ENCODE data around the gene IL17RE.
"Not testable (repeated sequence)": the region's sequence is repeated elsewhere in the genome, so short reads cannot be mapped to it uniquely, and the experiment has no call there.

IL17RE gene, protein sequence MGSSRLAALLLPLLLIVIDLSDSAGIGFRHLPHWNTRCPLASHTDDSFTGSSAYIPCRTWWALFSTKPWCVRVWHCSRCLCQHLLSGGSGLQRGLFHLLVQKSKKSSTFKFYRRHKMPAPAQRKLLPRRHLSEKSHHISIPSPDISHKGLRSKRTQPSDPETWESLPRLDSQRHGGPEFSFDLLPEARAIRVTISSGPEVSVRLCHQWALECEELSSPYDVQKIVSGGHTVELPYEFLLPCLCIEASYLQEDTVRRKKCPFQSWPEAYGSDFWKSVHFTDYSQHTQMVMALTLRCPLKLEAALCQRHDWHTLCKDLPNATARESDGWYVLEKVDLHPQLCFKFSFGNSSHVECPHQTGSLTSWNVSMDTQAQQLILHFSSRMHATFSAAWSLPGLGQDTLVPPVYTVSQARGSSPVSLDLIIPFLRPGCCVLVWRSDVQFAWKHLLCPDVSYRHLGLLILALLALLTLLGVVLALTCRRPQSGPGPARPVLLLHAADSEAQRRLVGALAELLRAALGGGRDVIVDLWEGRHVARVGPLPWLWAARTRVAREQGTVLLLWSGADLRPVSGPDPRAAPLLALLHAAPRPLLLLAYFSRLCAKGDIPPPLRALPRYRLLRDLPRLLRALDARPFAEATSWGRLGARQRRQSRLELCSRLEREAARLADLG

DNA sequence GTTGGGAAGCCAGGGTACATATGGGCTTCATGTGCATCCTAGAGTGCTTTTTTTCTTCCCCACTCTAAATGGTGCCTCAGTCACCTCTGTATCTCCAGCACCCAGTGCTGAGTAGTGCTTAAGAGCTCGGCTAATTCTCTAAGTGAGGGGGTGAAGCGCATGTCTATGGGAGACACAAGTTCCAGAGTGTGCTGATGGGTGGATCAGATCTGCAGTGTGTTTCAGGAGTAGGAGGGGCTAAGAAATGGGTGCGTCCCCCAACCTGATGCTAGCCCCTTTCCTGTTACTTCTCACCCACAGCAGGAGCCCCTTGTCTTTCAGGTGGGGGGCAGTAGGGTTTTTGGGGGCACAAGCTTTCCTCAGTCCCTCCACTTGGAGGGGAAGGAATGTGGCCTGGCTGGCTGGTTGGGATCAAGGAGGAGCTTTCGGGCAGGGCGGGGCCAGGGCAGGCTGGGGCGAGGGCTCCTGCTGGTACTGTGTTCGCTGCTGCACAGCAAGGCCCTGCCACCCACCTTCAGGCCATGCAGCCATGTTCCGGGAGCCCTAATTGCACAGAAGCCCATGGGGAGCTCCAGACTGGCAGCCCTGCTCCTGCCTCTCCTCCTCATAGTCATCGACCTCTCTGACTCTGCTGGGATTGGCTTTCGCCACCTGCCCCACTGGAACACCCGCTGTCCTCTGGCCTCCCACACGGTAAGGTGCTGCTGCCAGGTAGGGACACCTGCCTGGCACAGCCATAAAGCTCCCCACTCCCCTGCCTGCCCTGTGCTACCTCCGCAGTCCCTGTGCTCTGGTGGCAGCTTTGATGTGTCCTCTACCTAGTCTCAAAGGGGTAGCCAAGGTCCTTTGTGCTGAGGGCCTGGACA is at the start of gene IL17RE:
TSS of gene IL17RE (plus strand) at position 477 of the 866 bp plus-strand sequence. CDS start at position 562, 85 bp downstream.
- DNase-seq, result no peak

DNA sequence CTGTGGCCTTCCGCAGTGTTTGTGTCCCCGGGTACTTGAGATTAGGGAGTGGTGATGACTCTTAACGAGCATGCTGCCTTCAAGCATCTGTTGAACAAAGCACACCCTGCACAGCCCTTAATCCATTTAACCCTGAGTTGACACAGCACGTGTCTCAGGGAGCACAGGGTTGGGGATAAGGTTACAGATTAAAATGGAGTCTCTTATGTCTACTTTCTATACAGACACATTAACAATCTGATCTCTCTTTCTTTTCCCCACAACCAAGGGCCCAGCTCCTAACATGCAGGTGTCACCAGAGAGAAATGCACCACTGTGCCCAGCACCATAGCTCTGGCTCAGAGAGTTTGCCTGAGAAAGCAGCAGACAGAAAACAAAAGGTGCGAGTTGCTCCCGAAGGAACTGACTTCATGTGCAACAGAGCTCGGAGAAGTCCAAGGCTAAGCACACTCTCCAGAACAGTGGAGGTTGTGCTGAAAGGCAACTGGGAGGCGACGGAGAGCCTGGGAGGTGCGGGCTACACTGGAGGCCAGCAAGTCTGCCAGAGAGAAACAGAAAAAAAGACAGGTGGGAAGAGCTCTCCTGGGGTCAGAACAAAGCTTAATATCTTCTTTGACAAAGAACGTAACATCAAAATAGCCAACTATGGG is 48.2 kb upstream of the IL17RE start:
- not testable (repeated sequence) for DNase-seq

GRCh38 chr3:9855594-9855993 is 47.1 kb upstream of the IL17RE start:
- DNase-seq, result no peak

- no peak for DNase-seq
Measured at GRCh38 chr3:9859530-9860025, 43.1 kb upstream of the IL17RE start.

GRCh38 chr3:9861201-9861600 is 41.4 kb upstream of the IL17RE start:
- no peak for DNase-seq

DNA sequence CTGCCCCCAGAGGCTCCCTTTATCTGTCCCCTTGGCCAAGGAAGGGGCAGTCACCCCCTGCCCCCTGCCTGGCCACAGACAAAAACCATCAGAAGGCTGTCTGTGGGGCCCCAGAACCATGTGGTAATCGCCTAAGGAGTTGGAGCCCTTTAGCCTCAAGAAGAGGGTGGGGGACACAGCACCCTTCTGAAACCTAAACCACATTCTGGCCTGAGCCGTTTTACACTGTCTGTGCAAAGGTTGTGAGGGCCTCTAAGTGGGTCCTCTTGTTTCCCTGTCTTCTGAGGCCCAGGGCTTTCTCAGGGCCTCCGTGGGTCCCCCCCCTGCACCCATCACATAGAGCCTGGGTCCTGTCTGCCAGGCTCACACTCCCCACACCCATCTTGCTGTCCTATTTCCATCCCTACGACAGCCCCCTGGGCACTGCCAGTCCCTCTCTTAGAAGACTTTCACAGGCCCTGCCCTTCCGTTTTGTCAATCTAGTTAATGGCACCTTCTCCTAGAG is 41.0 kb upstream of the IL17RE start:
- DNase-seq, result no peak

GRCh38 chr3:9862391-9863057 is 40.1 kb upstream of the IL17RE start:
- DNase-seq, result no peak

- no peak for DNase-seq
Measured at GRCh38 chr3:9863058-9863772, 39.4 kb upstream of the IL17RE start.

DNA sequence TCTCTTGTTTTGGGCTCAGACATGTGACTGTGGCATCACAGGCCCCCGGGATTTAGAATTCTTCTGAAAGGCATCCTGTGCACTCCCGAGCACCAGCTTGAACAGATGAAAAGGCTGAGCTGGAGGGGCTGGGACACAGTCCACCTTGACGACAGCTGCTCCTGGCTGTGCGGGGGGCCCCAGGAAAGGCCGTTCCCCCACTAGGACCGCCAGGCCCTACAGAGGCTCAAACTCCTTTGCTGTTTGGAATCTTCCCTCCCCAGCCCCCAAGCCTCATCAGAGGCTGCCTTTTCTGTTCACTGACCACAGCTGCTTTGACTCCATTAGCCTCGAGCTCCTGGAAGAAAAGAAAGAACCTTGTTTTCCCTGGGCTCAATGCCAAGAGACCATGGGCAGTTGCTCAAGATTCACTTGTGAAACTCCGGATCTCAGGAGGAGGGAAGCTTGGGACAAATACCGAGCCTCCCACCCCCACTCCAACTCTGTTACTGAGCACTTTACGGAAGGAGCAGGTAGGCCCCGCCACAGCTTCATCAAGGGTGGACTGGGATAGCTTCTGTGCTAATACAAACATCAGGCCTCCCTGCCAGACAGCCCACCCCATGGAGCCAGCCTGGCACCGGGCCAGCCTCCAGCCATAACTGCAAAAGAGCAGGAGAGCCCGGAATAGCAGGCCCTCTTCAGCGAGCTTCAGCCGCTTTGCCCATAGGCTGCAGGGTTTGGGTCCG is 38.3 kb upstream of the IL17RE start:
- DNase-seq, result no peak

DNA sequence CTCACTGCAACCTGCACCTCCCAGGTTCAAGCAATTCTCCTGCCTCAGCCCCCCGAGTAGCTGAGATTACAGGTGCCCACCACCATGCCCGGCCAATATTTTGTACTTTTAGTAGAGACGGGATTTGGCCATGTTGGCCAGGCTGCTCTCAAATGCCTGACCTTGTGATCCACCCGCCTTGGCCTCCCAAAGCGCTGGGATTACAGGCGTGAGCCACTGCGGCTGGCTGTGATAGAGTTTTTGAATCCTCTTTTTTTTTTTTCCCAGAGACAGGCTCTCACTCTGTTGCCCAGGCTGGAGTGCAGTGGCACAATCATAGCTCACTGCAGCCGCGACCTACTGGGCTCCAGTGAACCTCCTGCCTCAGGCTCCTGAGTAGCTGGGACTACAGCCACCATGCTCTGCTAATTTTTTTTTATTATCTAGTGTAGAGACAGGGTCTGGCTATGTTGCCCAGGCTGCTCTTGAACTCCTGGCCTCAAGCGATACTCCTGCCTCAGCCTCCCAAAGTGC is 37.5 kb upstream of the IL17RE start:
- DNase-seq, result not testable (repeated sequence)

DNA sequence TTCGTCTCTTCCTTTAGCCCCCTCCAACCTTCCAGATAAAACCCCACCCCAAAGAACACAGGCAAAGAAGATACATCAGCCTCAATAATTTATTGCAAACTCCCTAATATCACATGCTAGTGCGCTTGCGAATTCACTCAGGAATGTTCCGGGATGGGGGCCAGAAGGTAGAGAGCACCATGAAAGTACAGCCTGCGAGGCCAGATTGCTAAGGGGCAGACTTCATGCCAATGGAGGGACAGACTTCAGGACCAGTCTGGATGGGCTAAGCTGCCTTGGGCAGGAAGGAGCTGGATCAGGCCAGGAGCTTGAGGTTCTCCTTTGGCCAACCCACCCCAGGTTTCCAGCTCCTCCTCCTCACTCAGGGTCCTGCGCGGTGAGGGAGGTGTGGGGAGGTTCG is 36.0 kb upstream of the IL17RE start:
- no peak for DNase-seq

GRCh38 chr3:9867106-9867505 is 35.5 kb upstream of the IL17RE start:
- DNase-seq, result no peak

GRCh38 chr3:9869955-9870354 is 32.7 kb upstream of the IL17RE start:
- DNase-seq, result no peak

DNA sequence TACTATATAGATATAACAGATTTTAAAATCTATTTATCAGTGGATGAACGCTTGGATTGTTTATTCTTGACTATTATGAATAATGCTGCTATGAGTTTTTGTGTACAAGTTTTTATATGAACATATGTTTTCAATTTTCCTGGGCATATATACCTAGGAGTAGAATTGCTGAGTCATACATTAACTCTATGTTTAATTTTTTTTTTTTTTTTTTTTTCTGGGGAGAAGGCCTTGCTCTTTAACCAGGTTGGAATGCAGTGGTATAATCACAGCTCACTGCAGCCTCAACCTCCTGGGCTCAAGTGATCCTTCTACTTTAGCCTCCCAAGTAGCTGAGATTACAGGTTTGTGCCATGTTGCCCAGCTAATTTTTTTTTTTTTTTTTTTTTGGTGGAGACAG is 31.7 kb upstream of the IL17RE start:
- no peak for DNase-seq

DNA sequence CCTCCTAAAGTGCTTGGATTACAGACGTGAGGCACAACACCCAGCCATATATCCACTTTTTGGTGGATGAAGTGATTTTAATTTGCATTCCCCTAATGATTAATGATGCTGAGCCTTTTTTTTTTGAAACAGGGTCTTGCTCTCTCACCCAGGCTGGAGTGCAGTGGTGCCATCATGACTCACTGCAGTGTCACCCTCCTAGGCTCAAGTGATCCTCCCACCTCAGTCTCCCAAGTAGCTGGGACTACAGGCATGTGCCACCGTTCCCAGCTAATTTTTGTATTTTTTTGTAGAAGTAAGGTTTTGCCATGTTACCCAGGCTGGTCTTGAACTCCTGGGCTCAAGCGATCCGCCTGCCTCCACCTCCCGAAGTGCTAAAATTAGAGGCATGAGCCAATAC is 30.6 kb upstream of the IL17RE start:
- DNase-seq, result not testable (repeated sequence)

GRCh38 chr3:9875448-9875847 is 27.2 kb upstream of the IL17RE start:
- DNase-seq, result no peak

GRCh38 chr3:9876255-9876654 is 26.4 kb upstream of the IL17RE start:
- not testable (repeated sequence) for DNase-seq

GRCh38 chr3:9876991-9877390 is 25.7 kb upstream of the IL17RE start:
- DNase-seq, result no peak

- no peak for DNase-seq
Measured at GRCh38 chr3:9878700-9879099, 23.9 kb upstream of the IL17RE start.

Measured in NCI-H526 treated with DMSO at 0.1 percent for 48 hours (cell line).